Epithelial cell of esophagus (primary cell): ENCODE data around the gene FAM131B.

ENCODE experiments used
- DNase-seq: peaks from one replicate; pipeline ENCODE4 v3.0.0; 2010; ENCODE audit warnings: low read depth
- H3K4me3 ChIP-seq: 2 replicates; pipeline ENCODE4 v1.5.1; 2011; ENCODE audit warnings: mild to moderate bottlenecking, low read length, control low read depth
- TF ChIP-seq, protein P1 (sequence below): IDR thresholded peaks from 2 replicates; pipeline ENCODE4 v1.5.1; 2011; ENCODE audit warnings: low read depth, mild to moderate bottlenecking, low read length, control low read depth, inconsistent platforms; ENCODE audit not compliant: insufficient read depth; ENCODE audit errors: missing control alignments

FAM131B gene

GRCh38 chr7:143384661-143385631, 22.4 kb upstream of the FAM131B start:
- no peak for DNase-seq
- TF ChIP-seq, protein P1, sequence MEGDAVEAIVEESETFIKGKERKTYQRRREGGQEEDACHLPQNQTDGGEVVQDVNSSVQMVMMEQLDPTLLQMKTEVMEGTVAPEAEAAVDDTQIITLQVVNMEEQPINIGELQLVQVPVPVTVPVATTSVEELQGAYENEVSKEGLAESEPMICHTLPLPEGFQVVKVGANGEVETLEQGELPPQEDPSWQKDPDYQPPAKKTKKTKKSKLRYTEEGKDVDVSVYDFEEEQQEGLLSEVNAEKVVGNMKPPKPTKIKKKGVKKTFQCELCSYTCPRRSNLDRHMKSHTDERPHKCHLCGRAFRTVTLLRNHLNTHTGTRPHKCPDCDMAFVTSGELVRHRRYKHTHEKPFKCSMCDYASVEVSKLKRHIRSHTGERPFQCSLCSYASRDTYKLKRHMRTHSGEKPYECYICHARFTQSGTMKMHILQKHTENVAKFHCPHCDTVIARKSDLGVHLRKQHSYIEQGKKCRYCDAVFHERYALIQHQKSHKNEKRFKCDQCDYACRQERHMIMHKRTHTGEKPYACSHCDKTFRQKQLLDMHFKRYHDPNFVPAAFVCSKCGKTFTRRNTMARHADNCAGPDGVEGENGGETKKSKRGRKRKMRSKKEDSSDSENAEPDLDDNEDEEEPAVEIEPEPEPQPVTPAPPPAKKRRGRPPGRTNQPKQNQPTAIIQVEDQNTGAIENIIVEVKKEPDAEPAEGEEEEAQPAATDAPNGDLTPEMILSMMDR = no peak
- H3K4me3 ChIP-seq = no peak overlapping the region

DNA sequence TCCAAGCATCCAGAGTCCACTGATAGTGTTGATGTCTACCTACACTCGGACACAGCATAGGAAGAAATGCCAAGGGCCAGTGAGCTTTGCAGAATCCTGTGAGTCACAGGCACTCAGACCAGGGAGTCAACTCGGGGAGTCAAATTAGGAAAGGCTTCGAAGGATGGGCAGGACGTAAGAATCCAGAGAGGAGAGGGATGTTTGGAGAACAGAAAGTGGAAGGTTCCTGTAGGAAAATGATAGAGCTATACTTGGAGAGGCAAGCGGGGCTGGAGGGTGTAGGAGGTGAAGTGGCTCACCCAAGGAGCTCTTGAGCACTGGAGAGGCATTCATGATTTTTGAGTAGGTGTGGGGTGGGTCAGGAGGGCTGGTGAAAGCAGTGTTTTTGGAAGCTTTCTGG, 21.6 kb upstream of the FAM131B start:
- DNase-seq = no peak
- no peak overlapping the region for H3K4me3 ChIP-seq

GRCh38 chr7:143383642-143383957, 21.1 kb upstream of the FAM131B start:
- DNase-seq = peak; percentile 49
- H3K4me3 ChIP-seq = no peak overlapping the region
- TF ChIP-seq, protein P1 = no peak

More for the DNA sequence above, 21.6 kb upstream of the FAM131B start:
- TF ChIP-seq, protein P1 = no peak

DNA sequence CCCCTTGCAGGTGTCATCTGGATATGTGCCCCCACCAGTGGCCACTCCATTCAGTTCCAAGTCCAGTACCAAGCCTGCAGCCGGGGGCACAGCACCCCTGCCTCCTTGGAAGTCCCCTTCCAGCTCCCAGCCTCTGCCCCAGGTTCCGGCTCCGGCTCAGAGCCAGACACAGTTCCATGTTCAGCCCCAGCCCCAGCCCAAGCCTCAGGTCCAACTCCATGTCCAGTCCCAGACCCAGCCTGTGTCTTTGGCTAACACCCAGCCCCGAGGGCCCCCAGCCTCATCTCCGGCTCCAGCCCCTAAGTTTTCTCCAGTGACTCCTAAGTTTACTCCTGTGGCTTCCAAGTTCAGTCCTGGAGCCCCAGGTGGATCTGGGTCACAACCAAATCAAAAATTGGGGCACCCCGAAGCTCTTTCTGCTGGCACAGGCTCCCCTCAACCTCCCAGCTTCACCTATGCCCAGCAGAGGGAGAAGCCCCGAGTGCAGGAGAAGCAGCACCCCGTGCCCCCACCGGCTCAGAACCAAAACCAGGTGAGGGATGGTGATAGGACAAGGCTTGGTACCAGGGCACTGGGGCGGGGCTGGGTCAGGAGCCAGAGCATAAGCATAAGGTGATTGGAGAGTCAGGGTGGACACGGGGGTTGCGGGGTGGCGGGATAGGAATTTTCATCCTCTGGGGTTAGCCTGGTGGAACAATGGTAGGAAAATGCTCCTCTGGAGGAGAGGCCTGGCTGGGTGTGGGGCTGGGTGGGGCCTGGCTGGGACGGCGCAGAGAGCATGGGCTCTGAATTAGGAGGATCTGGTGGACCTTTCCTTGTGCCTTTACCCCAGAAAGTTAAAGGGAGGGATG, 20.5 kb upstream of the FAM131B start:
- no peak for DNase-seq
- TF ChIP-seq, protein P1 = no peak
- H3K4me3 ChIP-seq = peak overlapping the region; percentile 71

DNA sequence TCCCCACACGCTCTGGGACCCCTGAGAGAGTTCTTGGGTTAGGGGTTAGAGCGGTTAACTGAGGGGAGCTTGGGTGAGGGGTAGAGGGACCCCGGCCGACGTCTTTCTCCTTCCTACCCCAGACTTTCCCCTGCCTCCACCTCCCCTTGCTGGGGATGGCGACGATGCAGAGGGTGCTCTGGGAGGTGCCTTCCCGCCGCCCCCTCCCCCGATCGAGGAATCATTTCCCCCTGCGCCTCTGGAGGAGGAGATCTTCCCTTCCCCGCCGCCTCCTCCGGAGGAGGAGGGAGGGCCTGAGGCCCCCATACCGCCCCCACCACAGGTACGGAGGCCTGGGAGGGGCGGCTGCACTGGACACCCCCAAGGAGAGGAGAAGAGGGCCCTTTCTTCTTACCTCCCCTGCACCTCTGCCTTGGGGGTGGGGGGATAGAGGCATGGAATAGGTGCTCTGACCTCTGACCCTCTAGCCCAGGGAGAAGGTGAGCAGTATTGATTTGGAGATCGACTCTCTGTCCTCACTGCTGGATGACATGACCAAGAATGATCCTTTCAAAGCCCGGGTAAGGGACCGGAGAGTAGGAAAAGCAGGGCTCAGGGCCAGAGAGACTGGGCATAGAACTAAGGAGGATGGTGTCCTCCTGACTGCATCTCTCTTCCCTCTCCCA, 19.7 kb upstream of the FAM131B start:
- TF ChIP-seq, protein P1 = no peak
- peak overlapping the region; percentile 71 for H3K4me3 ChIP-seq
- DNase-seq = no peak

DNA sequence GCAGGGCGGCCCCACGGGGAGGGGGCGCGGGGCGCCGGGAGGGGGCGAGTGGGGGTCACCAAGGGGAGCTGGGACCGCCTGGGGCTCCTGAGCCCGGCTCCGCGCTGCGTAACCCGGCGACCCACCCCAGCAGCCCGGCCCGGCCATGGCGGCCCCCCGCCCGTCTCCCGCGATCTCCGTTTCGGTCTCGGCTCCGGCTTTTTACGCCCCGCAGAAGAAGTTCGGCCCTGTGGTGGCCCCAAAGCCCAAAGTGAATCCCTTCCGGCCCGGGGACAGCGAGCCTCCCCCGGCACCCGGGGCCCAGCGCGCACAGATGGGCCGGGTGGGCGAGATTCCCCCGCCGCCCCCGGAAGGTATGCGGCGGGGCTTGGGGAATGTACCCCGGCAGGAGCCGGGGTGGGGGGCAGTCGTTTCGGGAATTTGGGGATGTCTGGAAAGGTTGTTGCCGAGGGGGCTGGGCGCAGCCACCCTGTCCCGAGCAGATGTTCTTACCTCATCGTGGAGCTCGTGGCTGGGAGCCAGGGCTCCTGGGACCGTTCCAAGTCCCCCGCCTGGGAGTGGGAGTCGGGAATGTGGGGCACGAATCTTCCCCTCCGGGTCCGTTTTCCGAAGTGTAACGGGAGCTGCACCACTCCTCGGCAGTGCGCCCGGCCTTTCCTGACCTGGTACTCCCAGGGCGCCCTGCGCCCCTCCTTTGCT, 19.1 kb upstream of the FAM131B start:
- H3K4me3 ChIP-seq = peak overlapping the region; percentile 71
- TF ChIP-seq, protein P1 = no peak
- peak; percentile 50 for DNase-seq
